ENCODE results near the gene AJM1. TPM values are rescaled to one million over a fixed set of nuclear protein-coding genes. Genes with fewer than 3 reads are reported as not detected.
"Not testable (repeated sequence)": the region's sequence is repeated elsewhere in the genome, so short reads cannot be mapped to it uniquely, and the experiment has no call there.

The AJM1 gene
- total RNA-seq, 1 donor from 2014 or later = 0.52 TPM

DNA sequence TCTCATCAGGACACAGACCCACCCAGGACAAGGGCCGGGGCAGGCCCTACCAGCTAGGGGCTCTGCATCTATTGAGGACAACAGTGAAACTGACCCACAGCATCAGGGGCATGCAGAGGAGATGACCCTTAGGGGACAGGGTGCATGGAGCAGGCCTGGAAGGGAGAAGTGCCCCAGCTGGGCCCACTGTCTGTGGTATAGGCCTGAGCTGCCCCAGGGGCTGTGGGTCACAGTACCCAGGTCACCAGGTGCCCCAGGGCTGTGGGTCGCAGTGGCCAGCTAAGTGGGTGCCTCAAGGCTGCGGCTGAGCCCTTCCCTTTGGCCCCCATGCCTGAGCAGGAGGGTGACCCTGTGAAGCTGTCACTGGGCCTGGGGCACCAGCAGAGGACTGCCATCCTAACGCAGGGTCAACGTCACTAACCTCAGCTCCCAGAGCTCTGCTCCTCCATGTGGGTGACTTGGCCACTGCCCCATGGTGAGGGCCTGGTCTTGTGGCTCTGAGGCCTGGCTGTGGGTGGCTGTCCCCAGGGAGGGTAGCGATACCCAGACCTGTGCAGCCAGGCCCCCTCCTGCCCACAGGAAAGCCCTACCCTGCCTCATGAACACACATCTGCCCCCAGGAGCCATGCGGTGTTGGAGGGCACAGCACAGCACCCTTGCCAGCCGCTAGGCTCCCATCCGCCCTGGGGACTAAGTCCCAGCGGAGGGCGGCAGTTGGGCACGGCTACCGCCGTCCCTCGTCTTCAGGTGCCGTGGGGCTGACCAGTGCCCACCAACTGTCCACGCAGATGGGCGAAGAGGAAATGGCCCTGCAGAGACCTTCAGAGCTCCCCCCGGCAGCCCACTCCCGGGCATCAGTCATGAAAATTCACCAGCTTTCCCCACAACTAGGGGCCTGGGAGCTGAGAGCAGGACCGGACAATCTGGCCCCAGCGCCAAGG, 18.9 kb downstream of the AJM1 start:
- peaks cover 11 to 46% (median 18%) of the 10 kb centered on the region in 3 donors for H3K4me1 ChIP-seq (ENCODE audit: control insufficient read depth in 3 of 3, insufficient read depth in 3 of 3, low read length in 3 of 3)
- no peak overlapping the region for H3K9ac ChIP-seq (ENCODE audit: low read depth in 1 of 3, low read length in 3 of 3)
- H3K9me3 ChIP-seq (ENCODE audit: control insufficient read depth in 3 of 3, low read length in 3 of 3) = no peaks in the 10 kb centered on the region
- H3K36me3 ChIP-seq (ENCODE audit: control insufficient read depth in 3 of 3, insufficient read depth in 3 of 3, low read length in 3 of 3) = peaks cover 33 to 38% (median 36%) of the 10 kb centered on the region in 3 donors
- H3K27me3 ChIP-seq (ENCODE audit: control insufficient read depth in 3 of 3, insufficient read depth in 3 of 3, low read length in 3 of 3) = no peaks in the 10 kb centered on the region
- no peak overlapping the region for H3K4me3 ChIP-seq (ENCODE audit: low read length in 3 of 3)
- no peak overlapping the region for H3K27ac ChIP-seq (ENCODE audit: low read depth, low read length)

- H3K36me3 ChIP-seq (ENCODE audit: control insufficient read depth in 3 of 3, insufficient read depth in 3 of 3, low read length in 3 of 3) = peaks cover 33 to 38% (median 36%) of the 10 kb centered on the region in 3 donors
Observed at GRCh38 chr9:136861874-136862457, 19.7 kb downstream of the AJM1 start.

DNA sequence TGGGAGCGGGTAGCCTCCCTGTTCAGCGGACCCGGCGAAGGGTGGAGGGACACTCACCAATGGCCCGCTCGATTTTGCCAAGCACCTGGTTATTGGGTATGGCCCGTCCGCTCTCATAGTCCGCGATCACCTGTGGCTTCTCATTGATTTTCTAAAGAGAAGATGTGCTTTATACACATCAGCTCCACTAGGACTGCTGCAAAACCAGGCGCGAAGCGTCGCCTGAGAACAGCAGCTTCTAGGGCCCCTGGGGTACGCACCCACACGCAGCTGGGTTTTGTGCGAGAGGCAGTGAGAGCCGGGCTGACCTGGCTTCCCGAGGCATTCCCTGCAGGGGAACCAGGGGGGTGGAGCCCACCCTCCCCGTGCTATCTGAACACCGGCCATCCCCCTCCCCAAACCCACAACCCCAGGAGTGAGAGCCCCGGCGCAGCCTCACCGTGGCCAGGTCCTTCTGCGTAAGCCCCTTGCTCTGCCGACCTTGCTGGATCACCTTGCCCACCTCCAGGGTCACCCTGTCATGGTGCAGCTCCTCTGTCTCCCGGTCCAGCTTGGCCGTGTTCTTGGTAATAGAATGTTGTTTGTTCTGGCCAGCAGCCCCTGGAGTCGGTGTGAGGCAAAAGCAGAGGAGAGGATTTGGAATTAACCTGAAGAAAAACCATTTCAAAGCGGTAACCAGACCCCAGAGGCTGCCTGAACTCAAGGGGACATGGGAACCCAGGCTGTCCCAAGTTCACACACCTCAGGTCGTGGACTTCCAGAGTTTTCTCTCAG, 20.8 kb downstream of the AJM1 start:
- no peaks in the 10 kb centered on the region for H3K9me3 ChIP-seq (ENCODE audit: control insufficient read depth in 3 of 3, low read length in 3 of 3)
- peaks cover 11 to 49% (median 22%) of the 10 kb centered on the region in 3 donors for H3K4me1 ChIP-seq (ENCODE audit: control insufficient read depth in 3 of 3, insufficient read depth in 3 of 3, low read length in 3 of 3)
- no peaks in the 10 kb centered on the region for H3K27me3 ChIP-seq (ENCODE audit: control insufficient read depth in 3 of 3, insufficient read depth in 3 of 3, low read length in 3 of 3)
- H3K36me3 ChIP-seq (ENCODE audit: control insufficient read depth in 3 of 3, insufficient read depth in 3 of 3, low read length in 3 of 3) = peaks cover 33 to 40% (median 36%) of the 10 kb centered on the region in 3 donors
- H3K27ac ChIP-seq (ENCODE audit: low read depth, low read length) = no peak overlapping the region
- H3K9ac ChIP-seq (ENCODE audit: low read depth in 1 of 3, low read length in 3 of 3) = no peak overlapping the region
- no peak overlapping the region for H3K4me3 ChIP-seq (ENCODE audit: low read length in 3 of 3)

More at GRCh38 chr9:136861874-136862457, 19.7 kb downstream of the AJM1 start:
- Histone ChIP-seq H3K27me3 (ENCODE audit: control insufficient read depth in 3 of 3, insufficient read depth in 3 of 3, low read length in 3 of 3) (no peaks in the 10 kb centered on the region), H3K27ac (ENCODE audit: low read depth, low read length) (no peak overlapping the region), H3K9me3 (ENCODE audit: control insufficient read depth in 3 of 3, low read length in 3 of 3) (no peaks in the 10 kb centered on the region), H3K9ac (ENCODE audit: low read depth in 1 of 3, low read length in 3 of 3) (no peak overlapping the region), H3K4me1 (ENCODE audit: control insufficient read depth in 3 of 3, insufficient read depth in 3 of 3, low read length in 3 of 3) (peaks cover 11 to 46% (median 19%) of the 10 kb centered on the region in 3 donors), H3K4me3 (ENCODE audit: low read length in 3 of 3) (no peak overlapping the region)

DNA sequence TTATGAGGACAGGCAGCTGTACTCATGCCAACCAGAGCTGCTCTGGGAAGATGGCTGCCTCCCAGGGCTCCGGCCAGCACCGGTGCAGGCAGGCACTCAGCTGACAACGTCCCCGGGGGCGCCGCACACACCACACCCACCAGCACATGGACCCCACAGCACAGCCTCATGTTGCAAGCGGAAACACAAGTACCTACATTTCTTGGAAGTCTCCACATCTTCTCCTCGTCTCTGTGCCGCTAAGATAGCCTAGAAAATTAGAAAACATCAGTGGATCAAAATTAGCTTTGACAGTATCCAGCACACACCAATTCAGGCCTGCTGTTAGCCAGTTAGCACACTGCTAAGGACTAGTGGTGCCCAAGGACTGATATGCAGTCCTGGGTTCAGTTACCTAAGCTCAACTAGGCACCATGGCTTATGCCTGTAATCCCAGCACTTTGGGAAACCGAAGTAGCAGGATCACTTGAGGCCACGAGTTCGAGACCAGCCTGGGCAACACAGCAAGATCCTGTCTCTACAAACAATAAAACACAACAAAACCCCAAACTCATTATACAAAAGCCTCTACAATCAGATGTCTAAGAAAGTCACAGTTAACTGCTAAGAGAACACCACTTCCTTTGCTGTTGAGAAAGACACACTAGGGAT, 21.5 kb downstream of the AJM1 start:
- no peak overlapping the region for H3K4me3 ChIP-seq (ENCODE audit: low read length in 3 of 3)
- no peak overlapping the region for H3K27ac ChIP-seq (ENCODE audit: low read depth, low read length)
- H3K9ac ChIP-seq (ENCODE audit: low read depth in 1 of 3, low read length in 3 of 3) = peak overlapping the region in 1 of 3 donors; percentile 40
- no peaks in the 10 kb centered on the region for H3K9me3 ChIP-seq (ENCODE audit: control insufficient read depth in 3 of 3, low read length in 3 of 3)
- peaks cover 11 to 42% (median 21%) of the 10 kb centered on the region in 3 donors for H3K4me1 ChIP-seq (ENCODE audit: control insufficient read depth in 3 of 3, insufficient read depth in 3 of 3, low read length in 3 of 3)
- peaks cover 33 to 40% (median 36%) of the 10 kb centered on the region in 3 donors for H3K36me3 ChIP-seq (ENCODE audit: control insufficient read depth in 3 of 3, insufficient read depth in 3 of 3, low read length in 3 of 3)
- no peaks in the 10 kb centered on the region for H3K27me3 ChIP-seq (ENCODE audit: control insufficient read depth in 3 of 3, insufficient read depth in 3 of 3, low read length in 3 of 3)

DNA sequence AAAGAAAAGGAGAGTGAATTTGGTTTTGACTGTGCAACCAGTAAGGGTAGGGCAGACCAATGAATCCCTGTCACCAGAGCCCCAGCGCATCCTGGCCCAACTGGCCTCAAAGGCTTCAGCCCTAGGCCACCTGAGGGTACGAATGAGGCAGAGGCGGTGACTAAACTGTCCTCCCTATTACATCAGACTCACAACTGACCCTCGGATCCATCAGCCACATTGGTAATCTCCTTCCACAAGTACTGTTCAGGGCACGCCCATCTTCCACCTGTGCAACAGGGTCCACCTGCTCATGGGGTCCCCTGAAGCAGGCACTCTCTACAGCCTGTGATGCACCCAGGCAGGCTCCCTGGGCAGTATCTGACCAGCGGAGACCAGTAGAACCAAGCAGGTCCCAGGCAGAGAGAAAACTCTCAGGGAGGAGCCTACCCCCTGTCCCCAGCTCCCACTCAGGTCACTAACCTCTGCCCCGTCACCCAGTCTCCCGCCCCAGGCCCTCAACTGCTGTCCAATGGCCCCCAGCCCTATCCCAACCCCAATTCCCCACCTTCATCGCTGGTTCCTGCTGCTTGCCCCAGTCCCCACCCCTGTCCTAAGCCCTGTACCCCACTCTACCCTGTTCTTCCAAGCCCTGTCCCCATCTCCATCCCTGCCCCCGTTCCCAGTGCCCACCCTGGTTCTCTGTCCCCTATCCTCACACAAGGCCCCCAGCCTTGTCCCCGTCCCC, 22.9 kb downstream of the AJM1 start:
- Histone ChIP-seq H3K27ac (ENCODE audit: low read depth, low read length) (peak overlapping the region; percentile 94), H3K27me3 (ENCODE audit: control insufficient read depth in 3 of 3, insufficient read depth in 3 of 3, low read length in 3 of 3) (no peaks in the 10 kb centered on the region)

DNA sequence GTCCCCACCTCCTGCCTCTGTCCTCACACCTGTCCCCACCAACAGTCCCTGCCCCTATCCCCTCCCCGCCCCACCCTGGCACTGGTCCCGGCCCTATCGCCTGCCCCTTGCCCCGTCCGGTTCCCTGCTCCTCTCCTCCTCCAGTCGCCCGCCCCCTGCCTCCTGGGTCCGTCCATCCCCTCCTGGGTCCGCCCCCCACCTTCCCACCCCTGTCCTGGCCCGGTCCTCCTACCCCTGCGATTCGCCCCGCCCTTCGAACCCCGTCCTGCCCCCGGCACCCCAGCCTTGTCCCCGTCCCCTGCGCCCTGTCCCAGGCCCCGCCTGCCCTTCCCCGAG, 23.5 kb downstream of the AJM1 start:
- peaks cover 30 to 36% (median 32%) of the 10 kb centered on the region in 3 donors for H3K36me3 ChIP-seq (ENCODE audit: control insufficient read depth in 3 of 3, insufficient read depth in 3 of 3, low read length in 3 of 3)
- peak overlapping the region; percentile 87 to 96 (median 91) for H3K9ac ChIP-seq (ENCODE audit: low read depth in 1 of 3, low read length in 3 of 3)
- no peaks in the 10 kb centered on the region for H3K9me3 ChIP-seq (ENCODE audit: control insufficient read depth in 3 of 3, low read length in 3 of 3)
- H3K27me3 ChIP-seq (ENCODE audit: control insufficient read depth in 3 of 3, insufficient read depth in 3 of 3, low read length in 3 of 3) = no peaks in the 10 kb centered on the region
- H3K27ac ChIP-seq (ENCODE audit: low read depth, low read length) = peak overlapping the region; percentile 94
- peak overlapping the region; percentile 75 to 90 (median 85) for H3K4me3 ChIP-seq (ENCODE audit: low read length in 3 of 3)
- H3K4me1 ChIP-seq (ENCODE audit: control insufficient read depth in 3 of 3, insufficient read depth in 3 of 3, low read length in 3 of 3) = peaks cover 8 to 29% (median 14%) of the 10 kb centered on the region in 3 donors

More for the DNA sequence above, 22.9 kb downstream of the AJM1 start:
- Histone ChIP-seq H3K4me1 (ENCODE audit: control insufficient read depth in 3 of 3, insufficient read depth in 3 of 3, low read length in 3 of 3) (peaks cover 8 to 29% (median 14%) of the 10 kb centered on the region in 3 donors), H3K9me3 (ENCODE audit: control insufficient read depth in 3 of 3, low read length in 3 of 3) (no peaks in the 10 kb centered on the region), H3K36me3 (ENCODE audit: control insufficient read depth in 3 of 3, insufficient read depth in 3 of 3, low read length in 3 of 3) (peaks cover 33 to 40% (median 36%) of the 10 kb centered on the region in 3 donors), H3K9ac (ENCODE audit: low read depth in 1 of 3, low read length in 3 of 3) (peak overlapping the region; percentile 85 to 96 (median 87)), H3K4me3 (ENCODE audit: low read length in 3 of 3) (peak overlapping the region; percentile 75 to 90 (median 85))

DNA sequence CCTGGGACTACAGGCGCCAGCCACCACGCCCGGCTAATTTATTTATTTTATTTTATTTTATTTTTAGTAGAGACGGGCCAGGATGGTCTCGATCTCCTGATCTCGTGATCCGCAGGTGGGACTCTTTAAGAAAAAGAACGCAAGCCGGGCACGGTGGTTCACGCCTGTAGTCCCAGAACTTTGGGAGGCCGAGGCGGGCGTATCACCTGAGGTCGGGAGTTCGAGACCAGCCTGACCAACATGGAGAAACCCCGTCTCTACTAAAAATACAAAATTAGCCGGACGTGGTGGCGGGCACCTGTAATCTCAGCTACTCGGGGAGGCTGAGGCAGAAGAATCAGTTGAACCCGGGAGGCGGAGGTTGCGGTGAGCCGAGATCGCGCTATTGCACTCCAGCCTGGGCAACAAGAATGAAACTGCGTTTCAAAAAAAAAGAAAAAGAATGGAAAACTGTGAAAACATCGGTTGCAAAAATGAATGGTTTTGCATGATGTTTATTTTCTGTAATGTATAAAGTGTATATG, 24.7 kb downstream of the AJM1 start:
- H3K9ac ChIP-seq (ENCODE audit: low read depth in 1 of 3, low read length in 3 of 3) = peak overlapping the region; percentile 43 to 84 (median 72)

GRCh38 chr9:136867480-136867879, 25.2 kb downstream of the AJM1 start:
- peaks cover 14 to 20% (median 14%) of the 10 kb centered on the region in 3 donors for H3K36me3 ChIP-seq (ENCODE audit: control insufficient read depth in 3 of 3, insufficient read depth in 3 of 3, low read length in 3 of 3)
- H3K4me3 ChIP-seq (ENCODE audit: low read length in 3 of 3) = peak overlapping the region in 1 of 3 donors; percentile 90
- H3K27me3 ChIP-seq (ENCODE audit: control insufficient read depth in 3 of 3, insufficient read depth in 3 of 3, low read length in 3 of 3) = no peaks in the 10 kb centered on the region
- peaks cover 8 to 23% (median 14%) of the 10 kb centered on the region in 3 donors for H3K4me1 ChIP-seq (ENCODE audit: control insufficient read depth in 3 of 3, insufficient read depth in 3 of 3, low read length in 3 of 3)
- no peak overlapping the region for H3K9ac ChIP-seq (ENCODE audit: low read depth in 1 of 3, low read length in 3 of 3)
- no peaks in the 10 kb centered on the region for H3K9me3 ChIP-seq (ENCODE audit: control insufficient read depth in 3 of 3, low read length in 3 of 3)
- H3K27ac ChIP-seq (ENCODE audit: low read depth, low read length) = no peak overlapping the region

More for the DNA sequence above, 24.7 kb downstream of the AJM1 start:
- H3K27ac ChIP-seq (ENCODE audit: low read depth, low read length); H3K27me3 ChIP-seq (ENCODE audit: control insufficient read depth in 3 of 3, insufficient read depth in 3 of 3, low read length in 3 of 3); H3K9me3 ChIP-seq (ENCODE audit: control insufficient read depth in 3 of 3, low read length in 3 of 3): not testable (repeated sequence)
- Histone ChIP-seq H3K36me3 (ENCODE audit: control insufficient read depth in 3 of 3, insufficient read depth in 3 of 3, low read length in 3 of 3) (peaks cover 19 to 23% (median 19%) of the 10 kb centered on the region in 3 donors), H3K4me3 (ENCODE audit: low read length in 3 of 3) (peak overlapping the region; percentile 59 to 90 (median 65)), H3K4me1 (ENCODE audit: control insufficient read depth in 3 of 3, insufficient read depth in 3 of 3, low read length in 3 of 3) (peaks cover 8 to 23% (median 14%) of the 10 kb centered on the region in 3 donors)

Measured in skeletal muscle tissue (tissue), 4 donors.